MG63 (cell line): ENCODE results near the gene BEST1. TPM values are rescaled to one million over a fixed set of nuclear protein-coding genes. Genes with fewer than 3 reads are reported as not detected.
"Not testable (repeated sequence)": the region's sequence is repeated elsewhere in the genome, so short reads cannot be mapped to it uniquely, and the experiment has no call there.

Experiments used
- DNase-seq: peaks from one replicate; pipeline ENCODE4 v3.0.0-alpha.2; 2020
- H3K27me3 ChIP-seq: fragments of 250-450 bp; sonication (Bioruptor Pico); 2 replicates; pipeline ENCODE4 v1.5.1; 2020; ENCODE audit warnings: mild to moderate bottlenecking, moderate library complexity
- H3K36me3 ChIP-seq: fragments of 250-450 bp; sonication (Bioruptor Pico); 2 replicates; pipeline ENCODE4 v1.5.1; 2020; ENCODE audit warnings: mild to moderate bottlenecking, moderate library complexity
- H3K4me3 ChIP-seq: fragments of 250-450 bp; sonication (Bioruptor Pico); 2 replicates; pipeline ENCODE4 v1.5.1; 2020; ENCODE audit warnings: mild to moderate bottlenecking, moderate library complexity
- H3K9me3 ChIP-seq: fragments of 250-450 bp; sonication (Bioruptor Pico); 2 replicates; pipeline ENCODE4 v1.5.1; 2020; ENCODE audit warnings: mild to moderate bottlenecking, moderate library complexity
- total RNA-seq: library from RNA; depleted of rRNA; stranded (reverse); fragments of >200 nt; shearing (Covaris generic); gene quantifications from 2 replicates; pipeline ENCODE4 v1.2.3, GENCODE V29; 2014; ENCODE audit warnings: low replicate concordance

BEST1 gene
- total RNA-seq, 1 experiment from 2014 or later: not detected

DNA sequence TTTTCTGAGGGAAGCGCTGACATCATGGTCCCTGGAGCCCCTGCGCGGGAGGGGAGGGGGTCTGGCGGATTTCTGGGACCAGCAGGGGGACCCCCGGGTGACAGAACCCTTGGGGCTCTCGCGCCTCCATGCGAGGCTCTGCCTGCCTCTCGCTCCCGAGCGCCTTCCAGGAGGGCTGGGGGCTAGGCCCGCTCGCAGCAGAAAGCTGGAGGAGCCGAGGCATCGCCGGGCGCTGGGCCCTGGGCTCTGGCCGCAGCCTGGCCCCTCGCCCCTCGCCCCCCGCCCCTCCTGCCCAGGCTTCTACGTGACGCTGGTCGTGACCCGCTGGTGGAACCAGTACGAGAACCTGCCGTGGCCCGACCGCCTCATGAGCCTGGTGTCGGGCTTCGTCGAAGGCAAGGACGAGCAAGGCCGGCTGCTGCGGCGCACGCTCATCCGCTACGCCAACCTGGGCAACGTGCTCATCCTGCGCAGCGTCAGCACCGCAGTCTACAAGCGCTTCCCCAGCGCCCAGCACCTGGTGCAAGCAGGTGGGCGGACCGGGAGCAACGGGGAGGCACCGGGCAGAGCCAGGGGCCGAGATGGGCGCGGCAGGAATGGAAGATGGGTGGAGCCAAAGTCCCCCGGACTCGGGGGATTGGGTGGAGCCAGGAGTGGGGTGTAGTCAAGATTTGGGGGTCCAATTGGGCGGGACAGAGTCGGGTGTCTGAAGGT, 5.4 kb downstream of the BEST1 start:
- no peak for DNase-seq
- Histone ChIP-seq H3K9me3 (no peaks in the 10 kb centered on the region), H3K36me3 (no peaks in the 10 kb centered on the region), H3K4me3 (no peak overlapping the region), H3K27me3 (no peaks in the 10 kb centered on the region)

GRCh38 chr11:61956191-61957020, 6.3 kb downstream of the BEST1 start:
- Histone ChIP-seq H3K4me3 (no peak overlapping the region), H3K36me3 (no peaks in the 10 kb centered on the region), H3K27me3 (no peaks in the 10 kb centered on the region), H3K9me3 (no peaks in the 10 kb centered on the region)
- no peak for DNase-seq

- no peak for DNase-seq
- Histone ChIP-seq H3K36me3 (no peaks in the 10 kb centered on the region), H3K4me3 (no peak overlapping the region), H3K27me3 (no peaks in the 10 kb centered on the region), H3K9me3 (no peaks in the 10 kb centered on the region)
Measured at GRCh38 chr11:61957021-61957770, 7.0 kb downstream of the BEST1 start.

- Histone ChIP-seq H3K36me3 (peaks cover 4% of the 10 kb centered on the region), H3K27me3 (no peaks in the 10 kb centered on the region), H3K4me3 (no peak overlapping the region), H3K9me3 (no peaks in the 10 kb centered on the region)
- no peak for DNase-seq
Measured at GRCh38 chr11:61958590-61958989, 8.4 kb downstream of the BEST1 start.

DNA sequence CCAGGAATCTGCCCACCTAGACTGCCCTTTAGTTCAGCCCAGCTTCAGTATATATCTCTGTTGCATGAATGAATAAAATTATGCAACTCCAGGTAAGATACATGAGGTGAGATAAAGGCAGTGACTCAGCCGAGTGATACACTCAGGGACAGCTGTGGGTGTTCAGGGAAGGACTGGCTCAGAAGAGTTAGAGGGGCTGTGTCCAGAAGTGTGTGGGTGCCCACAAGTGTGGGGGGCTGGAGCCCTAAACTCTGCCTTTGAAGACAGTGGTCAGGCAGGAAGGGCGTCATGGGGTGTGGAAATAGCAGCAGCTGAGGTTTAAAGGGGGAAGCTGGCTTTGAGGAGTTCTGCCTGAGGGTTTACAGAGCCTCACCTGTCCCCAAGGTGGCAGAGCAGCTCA, 9.0 kb downstream of the BEST1 start:
- no peaks in the 10 kb centered on the region for H3K27me3 ChIP-seq
- H3K9me3 ChIP-seq: no peaks in the 10 kb centered on the region
- no peak for DNase-seq

GRCh38 chr11:61959678-61960077, 9.5 kb downstream of the BEST1 start:
- Histone ChIP-seq H3K36me3 (peaks cover 15% of the 10 kb centered on the region), H3K4me3 (no peak overlapping the region), H3K9me3 (no peaks in the 10 kb centered on the region), H3K27me3 (no peaks in the 10 kb centered on the region)
- DNase-seq: no peak

More for the DNA sequence above, 9.0 kb downstream of the BEST1 start:
- Histone ChIP-seq H3K4me3 (no peak overlapping the region), H3K36me3 (peaks cover 9% of the 10 kb centered on the region)

GRCh38 chr11:61960532-61960931, 10.4 kb downstream of the BEST1 start:
- no peak for DNase-seq
- H3K4me3 ChIP-seq: no peak overlapping the region

GRCh38 chr11:61961570-61962212, 11.5 kb downstream of the BEST1 start:
- H3K9me3 ChIP-seq: no peaks in the 10 kb centered on the region
- H3K27me3 ChIP-seq: no peaks in the 10 kb centered on the region
- H3K36me3 ChIP-seq: peaks cover 35% of the 10 kb centered on the region
- no peak overlapping the region for H3K4me3 ChIP-seq
- no peak for DNase-seq

More at GRCh38 chr11:61960532-61960931, 10.4 kb downstream of the BEST1 start:
- Histone ChIP-seq H3K9me3 (no peaks in the 10 kb centered on the region), H3K36me3 (peaks cover 23% of the 10 kb centered on the region), H3K27me3 (no peaks in the 10 kb centered on the region)

GRCh38 chr11:61962213-61963015, 12.3 kb downstream of the BEST1 start:
- Histone ChIP-seq H3K27me3 (no peaks in the 10 kb centered on the region), H3K36me3 (peaks cover 37% of the 10 kb centered on the region), H3K4me3 (no peak overlapping the region), H3K9me3 (no peaks in the 10 kb centered on the region)
- DNase-seq: no peak

- Histone ChIP-seq H3K36me3 (peaks cover 37% of the 10 kb centered on the region), H3K9me3 (no peaks in the 10 kb centered on the region), H3K27me3 (no peaks in the 10 kb centered on the region), H3K4me3 (no peak overlapping the region)
- DNase-seq: no peak
Measured at GRCh38 chr11:61963016-61963281, 12.8 kb downstream of the BEST1 start.

- Histone ChIP-seq H3K27me3 (no peaks in the 10 kb centered on the region), H3K36me3 (peaks cover 37% of the 10 kb centered on the region), H3K4me3 (no peak overlapping the region), H3K9me3 (no peaks in the 10 kb centered on the region)
- DNase-seq: no peak
Measured at GRCh38 chr11:61963282-61964057, 13.3 kb downstream of the BEST1 start.

- Histone ChIP-seq H3K27me3 (no peaks in the 10 kb centered on the region), H3K9me3 (no peaks in the 10 kb centered on the region), H3K36me3 (peaks cover 37% of the 10 kb centered on the region), H3K4me3 (no peak overlapping the region; the same call in 1 of the 2 replicates)
- no peak for DNase-seq
Measured at GRCh38 chr11:61964058-61964665, 14.0 kb downstream of the BEST1 start.

GRCh38 chr11:61964666-61965271, 14.6 kb downstream of the BEST1 start:
- Histone ChIP-seq H3K4me3 (peak overlapping the region; percentile 89), H3K36me3 (peaks cover 37% of the 10 kb centered on the region)
- DNase-seq, H3K27me3 ChIP-seq, H3K9me3 ChIP-seq: not testable (repeated sequence)

GRCh38 chr11:61966734-61967115, 16.6 kb downstream of the BEST1 start:
- peak; percentile 31 for DNase-seq
- Histone ChIP-seq H3K36me3 (peaks cover 37% of the 10 kb centered on the region), H3K9me3 (no peaks in the 10 kb centered on the region), H3K4me3 (peak overlapping the region; percentile 89), H3K27me3 (no peaks in the 10 kb centered on the region)
